GM23248 (cell line): ENCODE results near the gene MED12L.

Experiments
- EZH2 ChIP-seq: fragments of 200-600 bp; sonication (generic); IDR thresholded peaks from 2 replicates; pipeline ENCODE4 v1.6.1; 2018; ENCODE audit warnings: antibody characterized with exemption, mild to moderate bottlenecking; ENCODE audit not compliant: insufficient read depth, poor library complexity, severe bottlenecking
- EZH2phosphoT487 ChIP-seq: fragments of 200-600 bp; sonication (generic); IDR thresholded peaks from 2 replicates; pipeline ENCODE4 v1.6.1; 2018; ENCODE audit warnings: antibody characterized with exemption, moderate library complexity, mild to moderate bottlenecking, low read depth; ENCODE audit not compliant: insufficient read depth

DNA sequence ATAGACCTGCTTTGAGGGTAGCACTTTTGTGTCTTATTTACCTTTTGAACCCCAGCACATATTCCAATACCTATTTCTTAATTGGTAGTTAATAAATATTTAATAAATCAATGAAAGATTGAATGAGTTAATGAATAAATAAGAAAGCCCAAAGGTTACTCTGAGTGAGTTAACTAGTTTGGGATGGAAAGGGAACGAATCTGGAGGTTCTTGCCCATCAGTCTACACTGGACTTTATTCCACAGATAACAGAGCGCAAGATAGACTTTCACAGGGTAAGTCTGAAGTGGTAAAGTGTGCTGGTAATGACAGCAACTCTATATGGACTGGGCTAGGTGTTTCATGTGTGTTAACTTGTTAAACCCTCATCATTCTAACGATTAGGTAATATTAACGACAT lies 33.1 kb upstream of the MED12L start:
- TF ChIP-seq EZH2 (no peak), EZH2phosphoT487 (no peak)
